SH-SY5Y (cell line): ENCODE measurements around the gene PTK6.

ENCODE experiments used
- GATA2 ChIP-seq: IDR thresholded peaks from 2 replicates; pipeline ENCODE4 v1.6.1; 2011; ENCODE audit warnings: mild to moderate bottlenecking, low read depth, low read length
- GATA3 ChIP-seq: IDR thresholded peaks from 2 replicates; pipeline ENCODE4 v1.6.1; 2011; ENCODE audit warnings: low read depth, mild to moderate bottlenecking, low read length, moderate library complexity

DNA sequence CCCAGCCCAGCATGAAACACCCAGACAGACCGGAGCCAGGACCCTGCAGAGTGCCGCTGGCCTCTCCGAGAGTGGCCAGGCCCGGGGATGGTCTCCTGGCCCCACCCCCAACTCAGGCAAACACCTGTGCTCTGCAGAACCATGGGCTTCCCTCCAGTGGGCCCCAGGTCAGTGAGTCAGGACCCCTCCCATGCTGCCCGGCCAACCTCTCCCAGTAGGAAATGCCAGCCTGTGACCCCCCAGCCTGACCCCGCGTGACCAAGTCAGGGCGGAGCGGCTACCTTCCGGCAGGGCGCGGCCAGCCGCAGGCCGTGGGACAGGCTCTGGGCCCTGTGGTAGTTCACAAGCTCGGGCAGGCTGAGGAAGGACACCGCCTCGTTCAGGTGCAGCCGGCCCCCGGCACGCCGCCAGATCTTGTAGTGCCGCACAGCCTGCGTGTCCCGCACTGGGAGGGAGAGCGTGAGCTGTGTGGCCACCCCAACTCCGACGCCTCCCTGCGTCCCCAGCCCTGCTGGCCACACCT, 3.2 kb downstream of the PTK6 start:
- TF ChIP-seq GATA2: no peak
- TF ChIP-seq GATA3: no peak
